Mammary epithelial cell (primary cell): ENCODE measurements around the gene HEXD.

Source experiments
- EZH2 ChIP-seq: IDR thresholded peaks from 2 replicates; pipeline ENCODE4 v1.6.1; 2012; ENCODE audit warnings: low read length, inconsistent platforms, borderline replicate concordance
- TF ChIP-seq, protein P1 (sequence below), 2 donors: IDR thresholded peaks in 1 of 2; conservative IDR thresholded peaks in 1 of 2; 2 replicates each; pipeline ENCODE4 v1.5.1; 2011 to 2012; ENCODE audit warnings: inconsistent platforms in 2 of 2, low read length in 2 of 2, mild to moderate bottlenecking in 2 of 2, control low read depth in 1 of 2, low read depth in 1 of 2; ENCODE audit not compliant: insufficient read depth in 1 of 2; ENCODE audit errors: extremely low read depth in 1 of 2

GRCh38 chr17:82373731-82374625, 44.2 kb upstream of the HEXD start:
- TF ChIP-seq, protein P1, sequence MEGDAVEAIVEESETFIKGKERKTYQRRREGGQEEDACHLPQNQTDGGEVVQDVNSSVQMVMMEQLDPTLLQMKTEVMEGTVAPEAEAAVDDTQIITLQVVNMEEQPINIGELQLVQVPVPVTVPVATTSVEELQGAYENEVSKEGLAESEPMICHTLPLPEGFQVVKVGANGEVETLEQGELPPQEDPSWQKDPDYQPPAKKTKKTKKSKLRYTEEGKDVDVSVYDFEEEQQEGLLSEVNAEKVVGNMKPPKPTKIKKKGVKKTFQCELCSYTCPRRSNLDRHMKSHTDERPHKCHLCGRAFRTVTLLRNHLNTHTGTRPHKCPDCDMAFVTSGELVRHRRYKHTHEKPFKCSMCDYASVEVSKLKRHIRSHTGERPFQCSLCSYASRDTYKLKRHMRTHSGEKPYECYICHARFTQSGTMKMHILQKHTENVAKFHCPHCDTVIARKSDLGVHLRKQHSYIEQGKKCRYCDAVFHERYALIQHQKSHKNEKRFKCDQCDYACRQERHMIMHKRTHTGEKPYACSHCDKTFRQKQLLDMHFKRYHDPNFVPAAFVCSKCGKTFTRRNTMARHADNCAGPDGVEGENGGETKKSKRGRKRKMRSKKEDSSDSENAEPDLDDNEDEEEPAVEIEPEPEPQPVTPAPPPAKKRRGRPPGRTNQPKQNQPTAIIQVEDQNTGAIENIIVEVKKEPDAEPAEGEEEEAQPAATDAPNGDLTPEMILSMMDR (conservative IDR thresholded peaks at IDR 0.05 in 1 of 2, IDR thresholded peaks at IDR 0.05 in 1 of 2; ENCODE audit: extremely low read depth in 1 of 2, insufficient read depth in 1 of 2, low read depth in 1 of 2, low read length in 2 of 2), result no peak
- no peak for TF ChIP-seq EZH2
